ENCODE data around the gene KIAA0319L. TPM values are rescaled to one million over a fixed set of nuclear protein-coding genes. Genes with fewer than 3 reads are reported as not detected.
A peak's percentile ranks its signal among the peaks of the same experiment; 100 is the strongest.

The KIAA0319L gene
- total RNA-seq, 2 donors from 2014 or later, result 68.4 to 77.6 TPM

DNA sequence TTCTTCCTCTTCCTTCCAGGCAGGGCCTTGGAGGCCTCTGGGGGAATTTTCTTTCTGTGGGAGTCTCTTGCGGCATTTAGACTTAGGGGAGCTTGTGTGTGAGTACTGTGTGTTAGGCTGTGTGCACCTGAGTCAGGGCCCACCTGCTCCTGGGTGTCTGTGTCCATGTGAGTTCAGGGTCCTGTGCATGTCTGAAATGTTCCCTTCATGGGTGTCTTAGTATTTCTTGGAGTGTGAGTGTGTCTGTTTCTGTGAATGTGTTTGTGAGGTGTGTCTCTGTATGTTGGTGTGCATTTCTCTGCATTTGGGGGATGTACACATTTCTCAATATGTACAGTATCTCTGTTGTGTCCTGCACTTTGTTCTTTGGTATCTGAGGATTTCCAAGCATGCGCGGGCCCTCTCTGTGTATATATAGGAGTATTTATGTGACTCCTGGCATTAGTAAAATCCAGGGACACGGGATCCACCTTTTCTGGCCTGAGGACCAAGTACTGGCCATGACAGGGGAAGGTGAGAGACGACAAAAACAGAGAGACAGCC lies 18.3 kb upstream of the KIAA0319L start:
- H3K9me3 Mint-ChIP-seq, result no peaks in the 10 kb centered on the region

DNA sequence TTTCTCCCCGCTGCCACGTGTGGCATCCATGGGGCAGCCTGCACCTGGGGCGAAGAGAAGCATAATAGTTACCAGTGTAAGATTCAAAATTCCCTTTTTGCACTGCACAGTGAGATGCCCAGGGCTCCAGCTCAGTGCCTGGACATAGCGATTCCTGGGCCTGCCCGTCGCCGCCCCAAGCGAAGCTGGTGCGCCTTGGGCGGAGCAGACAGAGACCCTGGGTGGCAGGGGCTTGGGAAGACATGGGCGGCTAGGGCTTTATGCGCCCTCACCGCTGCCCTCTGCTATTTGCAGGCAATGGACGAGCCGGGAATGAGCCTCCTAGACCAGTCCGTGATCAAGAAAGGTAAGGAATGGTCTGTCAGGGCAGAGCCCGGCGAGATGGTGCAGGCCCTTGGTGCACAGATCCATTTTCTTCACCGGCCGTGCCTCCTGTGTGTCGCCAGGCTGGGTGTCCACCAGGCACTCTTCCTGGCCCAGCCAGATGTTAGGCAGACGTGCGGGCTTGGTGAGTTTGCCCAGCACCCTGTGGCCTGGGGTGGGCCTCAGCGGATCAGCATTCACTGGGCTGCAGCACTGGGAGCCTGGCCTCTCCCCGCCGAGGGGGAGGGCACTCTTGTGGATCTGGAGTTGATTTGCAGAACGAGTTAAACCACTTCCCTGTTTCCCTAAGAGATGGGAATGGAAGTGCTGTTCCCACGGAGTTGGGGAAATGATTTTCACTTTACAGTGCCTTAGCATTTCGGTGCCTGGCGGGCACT lies 17.6 kb upstream of the KIAA0319L start:
- Histone ChIP-seq H3K4me1 (ENCODE audit: control insufficient read depth, insufficient read depth, low read length) (no peaks in the 10 kb centered on the region), H3K9ac (ENCODE audit: extremely low read depth, low read length, poor library complexity, severe bottlenecking) (no peak overlapping the region), H3K9me3 (ENCODE audit: control insufficient read depth, low read length) (no peaks in the 10 kb centered on the region), H3K27ac (ENCODE audit: low read depth, low read length) (no peak overlapping the region), H3K4me3 (ENCODE audit: low read length) (no peak overlapping the region), H3K36me3 (ENCODE audit: control insufficient read depth, insufficient read depth, low read length) (no peaks in the 10 kb centered on the region), H3K27me3 (ENCODE audit: control insufficient read depth, insufficient read depth, low read length, poor library complexity, severe bottlenecking) (peaks cover 90% of the 10 kb centered on the region)
- no peak overlapping the region for H3K27ac Mint-ChIP-seq
- no peak overlapping the region for H3K4me3 Mint-ChIP-seq
- DNase-seq, result peak; percentile 73
- H3K36me3 Mint-ChIP-seq (ENCODE audit: low read depth), result no peaks in the 10 kb centered on the region
- peaks cover 93% of the 10 kb centered on the region for H3K27me3 Mint-ChIP-seq (ENCODE audit: insufficient read depth)
- 77% methylated on average over 13 to 30 of the region's 30 CpGs for WGBS, 2 experiments (ENCODE audit: insufficient coverage in 1 of 2, insufficient read length in 1 of 2)
- H3K4me1 Mint-ChIP-seq, result peaks cover 11% of the 10 kb centered on the region
- no peaks in the 10 kb centered on the region for H3K9me3 Mint-ChIP-seq
- TF ChIP-seq, protein P1, sequence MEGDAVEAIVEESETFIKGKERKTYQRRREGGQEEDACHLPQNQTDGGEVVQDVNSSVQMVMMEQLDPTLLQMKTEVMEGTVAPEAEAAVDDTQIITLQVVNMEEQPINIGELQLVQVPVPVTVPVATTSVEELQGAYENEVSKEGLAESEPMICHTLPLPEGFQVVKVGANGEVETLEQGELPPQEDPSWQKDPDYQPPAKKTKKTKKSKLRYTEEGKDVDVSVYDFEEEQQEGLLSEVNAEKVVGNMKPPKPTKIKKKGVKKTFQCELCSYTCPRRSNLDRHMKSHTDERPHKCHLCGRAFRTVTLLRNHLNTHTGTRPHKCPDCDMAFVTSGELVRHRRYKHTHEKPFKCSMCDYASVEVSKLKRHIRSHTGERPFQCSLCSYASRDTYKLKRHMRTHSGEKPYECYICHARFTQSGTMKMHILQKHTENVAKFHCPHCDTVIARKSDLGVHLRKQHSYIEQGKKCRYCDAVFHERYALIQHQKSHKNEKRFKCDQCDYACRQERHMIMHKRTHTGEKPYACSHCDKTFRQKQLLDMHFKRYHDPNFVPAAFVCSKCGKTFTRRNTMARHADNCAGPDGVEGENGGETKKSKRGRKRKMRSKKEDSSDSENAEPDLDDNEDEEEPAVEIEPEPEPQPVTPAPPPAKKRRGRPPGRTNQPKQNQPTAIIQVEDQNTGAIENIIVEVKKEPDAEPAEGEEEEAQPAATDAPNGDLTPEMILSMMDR (conservative IDR thresholded peaks at IDR 0.05), result no peak

More for the DNA sequence above, 18.3 kb upstream of the KIAA0319L start:
- Histone ChIP-seq H3K9me3 (ENCODE audit: control insufficient read depth, low read length) (no peaks in the 10 kb centered on the region), H3K27me3 (ENCODE audit: control insufficient read depth, insufficient read depth, low read length, poor library complexity, severe bottlenecking) (peaks cover 83% of the 10 kb centered on the region), H3K9ac (ENCODE audit: extremely low read depth, low read length, poor library complexity, severe bottlenecking) (no peak overlapping the region), H3K4me3 (ENCODE audit: low read length) (no peak overlapping the region), H3K4me1 (ENCODE audit: control insufficient read depth, insufficient read depth, low read length) (no peaks in the 10 kb centered on the region), H3K27ac (ENCODE audit: low read depth, low read length) (no peak overlapping the region), H3K36me3 (ENCODE audit: control insufficient read depth, insufficient read depth, low read length) (no peaks in the 10 kb centered on the region)
- Mint-ChIP-seq H3K4me3 (no peak overlapping the region), H3K4me1 (peaks cover 11% of the 10 kb centered on the region), H3K27me3 (ENCODE audit: insufficient read depth) (peaks cover 91% of the 10 kb centered on the region), H3K27ac (no peak overlapping the region), H3K36me3 (ENCODE audit: low read depth) (no peaks in the 10 kb centered on the region)
- TF ChIP-seq, protein P1 (conservative IDR thresholded peaks at IDR 0.05), result no peak
- DNase-seq, result no peak
- 76 to 87% methylated on average over 4 to 5 of the region's 5 CpGs for WGBS, 2 experiments (ENCODE audit: insufficient coverage in 1 of 2, insufficient read length in 1 of 2)

DNA sequence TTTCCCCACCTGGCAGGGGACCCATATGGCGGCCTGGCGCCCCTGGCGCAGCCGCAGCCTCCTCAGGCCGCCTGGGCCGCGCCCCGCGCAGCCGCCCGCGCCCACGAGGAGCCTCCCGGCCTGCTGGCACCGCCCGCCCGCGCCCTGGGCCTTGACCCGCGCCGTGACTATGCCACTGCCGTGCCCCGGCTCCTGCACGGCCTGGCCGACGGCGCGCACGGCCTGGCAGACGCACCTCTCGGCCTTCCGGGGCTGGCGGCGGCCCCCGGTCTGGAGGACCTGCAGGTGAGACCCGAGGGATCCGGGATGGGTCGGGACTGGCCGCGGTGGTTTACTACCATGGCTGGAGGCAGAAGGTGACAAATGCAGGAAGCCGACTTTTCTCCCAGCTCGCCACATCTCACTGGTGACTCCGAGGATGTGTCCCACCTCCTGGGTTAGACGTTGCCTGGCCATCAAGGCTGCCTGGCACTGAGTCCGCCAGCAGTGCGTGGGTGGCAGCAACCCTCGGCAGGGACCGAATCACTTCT lies 17.0 kb upstream of the KIAA0319L start:
- Mint-ChIP-seq H3K36me3 (ENCODE audit: low read depth) (no peaks in the 10 kb centered on the region), H3K4me3 (no peak overlapping the region), H3K4me1 (peaks cover 11% of the 10 kb centered on the region), H3K27ac (no peak overlapping the region), H3K27me3 (ENCODE audit: insufficient read depth) (peaks cover 96% of the 10 kb centered on the region), H3K9me3 (no peaks in the 10 kb centered on the region)
- H3K27ac ChIP-seq (ENCODE audit: low read depth, low read length), result no peak overlapping the region
- DNase-seq, result peak; percentile 77
- 50 to 79% methylated on average over 10 to 48 of the region's 48 CpGs for WGBS, 2 experiments (ENCODE audit: insufficient coverage in 1 of 2, insufficient read length in 1 of 2)
- H3K9ac ChIP-seq (ENCODE audit: extremely low read depth, low read length, poor library complexity, severe bottlenecking), result no peak overlapping the region
- TF ChIP-seq, protein P1 (conservative IDR thresholded peaks at IDR 0.05), result no peak
- H3K36me3 ChIP-seq (ENCODE audit: control insufficient read depth, insufficient read depth, low read length), result no peaks in the 10 kb centered on the region
- H3K4me3 ChIP-seq (ENCODE audit: low read length), result no peak overlapping the region
- H3K27me3 ChIP-seq (ENCODE audit: control insufficient read depth, insufficient read depth, low read length, poor library complexity, severe bottlenecking), result peaks cover 92% of the 10 kb centered on the region
- H3K4me1 ChIP-seq (ENCODE audit: control insufficient read depth, insufficient read depth, low read length), result no peaks in the 10 kb centered on the region
- no peaks in the 10 kb centered on the region for H3K9me3 ChIP-seq (ENCODE audit: control insufficient read depth, low read length)
